Gastrocnemius medialis (tissue), 4 donors: ENCODE data around the gene KIF5B.

Experiments
- CTCF ChIP-seq, 5 experiments: fragments of 450-650 bp in 3 of 5; fragments of 200-600 bp in 2 of 5; sonication (generic) in 2 of 5; IDR thresholded peaks in 4 of 5; conservative IDR thresholded peaks in 1 of 5; 1 replicate in 4 of 5; 2 replicates in 1 of 5; pipeline ENCODE4 v1.5.1; 2016 to 2019; ENCODE audit warnings: antibody characterized with exemption in 5 of 5, mild to moderate bottlenecking in 3 of 5, moderate library complexity in 3 of 5
- POLR2A ChIP-seq, 2 donors: fragments of 450-650 bp; IDR thresholded peaks; one replicate each; pipeline ENCODE4 v1.6.1; 2017; ENCODE audit warnings: antibody characterized with exemption in 2 of 2, mild to moderate bottlenecking in 2 of 2, moderate library complexity in 2 of 2

DNA sequence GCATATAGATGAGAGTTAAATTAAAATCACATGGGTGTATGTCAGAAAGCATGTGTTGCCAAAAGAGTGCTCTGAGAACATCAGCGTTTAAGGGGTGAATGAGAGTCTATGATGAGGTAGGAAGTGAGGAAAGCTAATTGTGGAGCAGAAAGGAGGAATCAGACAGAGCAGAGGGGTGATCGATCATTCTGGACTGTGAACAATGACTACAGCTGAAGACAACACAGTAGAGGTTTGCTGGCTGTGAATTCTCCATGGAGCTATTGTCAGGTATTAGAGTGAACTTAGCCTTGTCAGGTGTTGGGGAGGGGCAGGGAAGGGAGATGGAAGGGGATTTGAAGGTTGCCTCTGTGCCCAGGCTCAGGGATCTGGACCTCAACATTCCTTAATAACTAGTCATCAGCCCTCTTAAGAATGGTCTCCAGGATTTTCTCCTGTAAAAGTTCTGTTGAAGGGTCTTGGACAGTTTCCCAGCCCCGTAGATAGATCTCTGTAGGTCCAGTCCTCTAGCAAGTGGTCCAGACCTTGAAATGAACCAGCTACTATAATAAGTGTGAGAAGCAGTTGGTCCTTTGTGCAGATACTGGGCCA, 57.1 kb downstream of the KIF5B start:
- TF ChIP-seq CTCF (IDR thresholded peaks at IDR 0.05 in 4 of 5, conservative IDR thresholded peaks at IDR 0.05 in 1 of 5): no peak
- no peak for TF ChIP-seq POLR2A (IDR thresholded peaks at IDR 0.05)
